AG09319 (cell line): ENCODE measurements around the gene UBQLNL.

Source experiments
- DNase-seq: peaks from one replicate; pipeline ENCODE4 v3.0.0-alpha.2; 2010; ENCODE audit warnings: low read depth; ENCODE audit errors: extremely low read depth
- TF ChIP-seq, protein P1 (sequence below): IDR thresholded peaks from 2 replicates; pipeline ENCODE4 v1.5.1; 2011; ENCODE audit warnings: low read depth, mild to moderate bottlenecking, inconsistent platforms, low read length, moderate library complexity

UBQLNL gene

GRCh38 chr11:5489576-5490357, 26.7 kb downstream of the UBQLNL start:
- TF ChIP-seq, protein P1, sequence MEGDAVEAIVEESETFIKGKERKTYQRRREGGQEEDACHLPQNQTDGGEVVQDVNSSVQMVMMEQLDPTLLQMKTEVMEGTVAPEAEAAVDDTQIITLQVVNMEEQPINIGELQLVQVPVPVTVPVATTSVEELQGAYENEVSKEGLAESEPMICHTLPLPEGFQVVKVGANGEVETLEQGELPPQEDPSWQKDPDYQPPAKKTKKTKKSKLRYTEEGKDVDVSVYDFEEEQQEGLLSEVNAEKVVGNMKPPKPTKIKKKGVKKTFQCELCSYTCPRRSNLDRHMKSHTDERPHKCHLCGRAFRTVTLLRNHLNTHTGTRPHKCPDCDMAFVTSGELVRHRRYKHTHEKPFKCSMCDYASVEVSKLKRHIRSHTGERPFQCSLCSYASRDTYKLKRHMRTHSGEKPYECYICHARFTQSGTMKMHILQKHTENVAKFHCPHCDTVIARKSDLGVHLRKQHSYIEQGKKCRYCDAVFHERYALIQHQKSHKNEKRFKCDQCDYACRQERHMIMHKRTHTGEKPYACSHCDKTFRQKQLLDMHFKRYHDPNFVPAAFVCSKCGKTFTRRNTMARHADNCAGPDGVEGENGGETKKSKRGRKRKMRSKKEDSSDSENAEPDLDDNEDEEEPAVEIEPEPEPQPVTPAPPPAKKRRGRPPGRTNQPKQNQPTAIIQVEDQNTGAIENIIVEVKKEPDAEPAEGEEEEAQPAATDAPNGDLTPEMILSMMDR = no peak
- DNase-seq = no peak

DNA sequence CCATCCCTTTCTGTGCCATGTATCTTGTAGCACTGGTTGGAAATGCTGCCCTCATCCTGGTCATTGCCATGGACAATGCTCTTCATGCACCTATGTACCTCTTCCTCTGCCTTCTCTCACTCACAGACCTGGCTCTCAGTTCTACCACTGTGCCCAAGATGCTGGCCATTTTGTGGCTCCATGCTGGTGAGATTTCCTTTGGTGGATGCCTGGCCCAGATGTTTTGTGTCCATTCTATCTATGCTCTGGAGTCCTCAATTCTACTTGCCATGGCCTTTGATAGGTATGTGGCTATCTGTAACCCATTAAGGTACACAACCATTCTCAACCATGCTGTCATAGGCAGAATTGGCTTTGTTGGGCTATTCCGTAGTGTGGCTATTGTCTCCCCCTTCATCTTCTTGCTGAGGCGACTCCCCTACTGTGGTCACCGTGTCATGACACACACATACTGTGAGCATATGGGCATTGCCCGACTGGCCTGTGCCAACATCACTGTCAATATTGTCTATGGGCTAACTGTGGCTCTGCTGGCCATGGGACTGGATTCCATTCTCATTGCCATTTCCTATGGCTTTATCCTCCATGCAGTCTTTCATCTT, 27.6 kb downstream of the UBQLNL start:
- DNase-seq = no peak
- TF ChIP-seq, protein P1 = no peak

DNA sequence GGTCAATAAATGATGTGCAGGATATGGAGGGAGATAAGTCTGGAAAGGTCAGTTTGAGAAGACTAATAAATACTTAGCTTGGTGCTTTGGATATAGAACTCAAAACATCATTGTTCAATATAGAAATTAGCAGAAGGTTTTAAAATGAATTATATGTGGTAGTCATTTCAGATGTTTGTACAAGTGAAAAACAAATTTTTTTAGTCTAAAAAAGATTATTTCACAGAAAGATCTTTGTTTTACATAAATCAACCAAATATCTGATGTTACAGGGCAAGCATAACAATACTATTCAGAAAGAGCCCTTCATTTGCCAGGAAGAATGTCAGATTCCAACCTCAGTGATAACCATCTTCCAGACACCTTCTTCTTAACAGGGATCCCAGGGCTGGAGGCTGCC, 28.1 kb downstream of the UBQLNL start, which contains the start of gene OR52D1:
OR52D1 (plus strand) TSS at position 301 of the 400 bp plus-strand sequence; CDS start at position 323, 22 bp downstream.
- no peak for DNase-seq
- TF ChIP-seq, protein P1 = no peak

GRCh38 chr11:5486421-5486820, 30.1 kb downstream of the UBQLNL start:
- TF ChIP-seq, protein P1 = no peak
- DNase-seq = no peak

DNA sequence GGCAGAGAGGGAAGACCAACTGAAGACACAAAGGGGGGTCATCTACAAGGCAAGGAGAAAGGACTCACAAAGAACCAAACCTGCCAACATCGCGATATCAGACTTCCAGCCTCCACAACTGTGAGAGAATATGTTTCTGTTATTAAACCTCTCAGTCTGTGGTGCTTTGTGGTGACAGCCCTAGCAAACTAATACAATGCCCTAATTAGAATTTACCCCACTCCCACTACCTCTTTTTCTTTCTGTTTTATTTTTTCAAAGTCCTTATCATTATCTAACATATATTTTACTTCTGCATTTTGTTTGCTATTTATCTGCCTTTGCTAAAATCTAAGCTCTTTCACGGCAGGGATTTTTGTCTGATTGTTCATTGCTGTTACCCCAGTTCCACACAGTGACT, 30.5 kb downstream of the UBQLNL start:
- no peak for DNase-seq
- TF ChIP-seq, protein P1 = no peak

DNA sequence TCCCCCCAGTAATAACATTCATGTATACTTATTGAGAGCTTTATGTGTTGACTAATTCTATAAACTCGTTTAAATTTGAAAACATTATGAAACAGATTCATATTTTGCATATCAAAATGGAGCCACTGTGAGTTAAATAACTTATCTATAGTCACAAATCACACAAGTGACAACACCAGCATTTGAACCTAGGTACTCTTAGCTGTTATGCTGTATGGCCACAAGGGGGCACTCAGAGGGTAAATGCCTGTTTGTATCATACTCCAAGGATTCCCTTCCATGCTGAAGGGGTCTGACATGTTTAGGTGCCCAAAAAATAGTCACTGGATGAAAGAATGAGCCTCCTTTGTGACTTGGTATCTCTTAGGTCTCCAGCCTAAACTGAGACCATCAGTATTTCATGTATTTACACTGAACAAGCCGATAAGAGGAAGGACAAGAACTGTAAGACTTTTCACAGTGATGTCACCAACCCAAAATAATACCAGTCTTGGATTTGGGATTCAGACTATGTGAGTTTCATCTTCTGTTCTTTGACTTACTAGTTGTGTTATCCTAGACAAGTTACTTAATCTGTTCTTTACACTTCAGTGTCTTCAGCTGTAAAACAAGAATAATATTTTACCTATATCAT, 40.2 kb downstream of the UBQLNL start:
- DNase-seq = peak; percentile 23
- TF ChIP-seq, protein P1 = peak; percentile 90

- DNase-seq = no peak
- TF ChIP-seq, protein P1 = no peak
Measured at GRCh38 chr11:5473921-5474320, 42.6 kb downstream of the UBQLNL start.
